Mammary epithelial cell (primary cell): Measurements from ENCODE around the gene UMODL1.

Source experiments
- EZH2 ChIP-seq: IDR thresholded peaks from 2 replicates; pipeline ENCODE4 v1.6.1; 2012; ENCODE audit warnings: low read length, inconsistent platforms, borderline replicate concordance
- TF ChIP-seq, protein P1 (sequence below), 2 donors: IDR thresholded peaks in 1 of 2; conservative IDR thresholded peaks in 1 of 2; 2 replicates each; pipeline ENCODE4 v1.5.1; 2011 to 2012; ENCODE audit warnings: inconsistent platforms in 2 of 2, low read length in 2 of 2, mild to moderate bottlenecking in 2 of 2, control low read depth in 1 of 2, low read depth in 1 of 2; ENCODE audit not compliant: insufficient read depth in 1 of 2; ENCODE audit errors: extremely low read depth in 1 of 2

GRCh38 chr21:42175110-42175710 lies 104.1 kb downstream of the UMODL1 start:
- TF ChIP-seq, protein P1, sequence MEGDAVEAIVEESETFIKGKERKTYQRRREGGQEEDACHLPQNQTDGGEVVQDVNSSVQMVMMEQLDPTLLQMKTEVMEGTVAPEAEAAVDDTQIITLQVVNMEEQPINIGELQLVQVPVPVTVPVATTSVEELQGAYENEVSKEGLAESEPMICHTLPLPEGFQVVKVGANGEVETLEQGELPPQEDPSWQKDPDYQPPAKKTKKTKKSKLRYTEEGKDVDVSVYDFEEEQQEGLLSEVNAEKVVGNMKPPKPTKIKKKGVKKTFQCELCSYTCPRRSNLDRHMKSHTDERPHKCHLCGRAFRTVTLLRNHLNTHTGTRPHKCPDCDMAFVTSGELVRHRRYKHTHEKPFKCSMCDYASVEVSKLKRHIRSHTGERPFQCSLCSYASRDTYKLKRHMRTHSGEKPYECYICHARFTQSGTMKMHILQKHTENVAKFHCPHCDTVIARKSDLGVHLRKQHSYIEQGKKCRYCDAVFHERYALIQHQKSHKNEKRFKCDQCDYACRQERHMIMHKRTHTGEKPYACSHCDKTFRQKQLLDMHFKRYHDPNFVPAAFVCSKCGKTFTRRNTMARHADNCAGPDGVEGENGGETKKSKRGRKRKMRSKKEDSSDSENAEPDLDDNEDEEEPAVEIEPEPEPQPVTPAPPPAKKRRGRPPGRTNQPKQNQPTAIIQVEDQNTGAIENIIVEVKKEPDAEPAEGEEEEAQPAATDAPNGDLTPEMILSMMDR (conservative IDR thresholded peaks at IDR 0.05 in 1 of 2, IDR thresholded peaks at IDR 0.05 in 1 of 2; ENCODE audit: extremely low read depth in 1 of 2, insufficient read depth in 1 of 2, low read depth in 1 of 2, low read length in 2 of 2): no peak
- no peak for TF ChIP-seq EZH2
